Natural killer cell (primary cell): Measurements from ENCODE around the gene ITGAE. TPM values are rescaled to one million over a fixed set of nuclear protein-coding genes. Genes with fewer than 3 reads are reported as not detected.

Experiments
- ATAC-seq, 3 donors: fragments of 150-1000 bp in 2 of 3; fragments of 200-7000 bp in 1 of 3; cut with Tn5 transposase; 1 replicate in 1 of 3; 2 replicates in 2 of 3; pipeline ENCODE4 v1.10.0; 2021; ENCODE audit warnings: mild to moderate bottlenecking in 2 of 3, moderate library complexity in 2 of 3
- DNase-seq, 2 donors: peaks; one replicate each; pipeline versions ENCODE4 v3.0.0 to v3.0.0-alpha.2; 2013 to 2021; ENCODE audit warnings: mixed read lengths in 1 of 2
- H3K27ac ChIP-seq: one replicate; pipeline ENCODE4 v1.5.1; 2013; ENCODE audit warnings: mild to moderate bottlenecking, low read length
- H3K27me3 ChIP-seq: one replicate; pipeline ENCODE4 v1.6.1; 2013; ENCODE audit warnings: low read length; ENCODE audit not compliant: control insufficient read depth, insufficient read depth
- H3K36me3 ChIP-seq: one replicate; pipeline ENCODE4 v1.6.1; 2013; ENCODE audit warnings: low read length; ENCODE audit not compliant: control insufficient read depth, insufficient read depth
- H3K4me1 ChIP-seq: one replicate; pipeline ENCODE4 v1.6.1; 2013; ENCODE audit warnings: low read length; ENCODE audit not compliant: control insufficient read depth, insufficient read depth
- H3K4me3 ChIP-seq: one replicate; pipeline ENCODE4 v1.5.1; 2013; ENCODE audit warnings: low read length
- H3K9me3 ChIP-seq: one replicate; pipeline ENCODE4 v1.6.1; 2013; ENCODE audit warnings: low read length; ENCODE audit not compliant: control insufficient read depth, insufficient read depth
- H3K27ac Mint-ChIP-seq, 2 donors: one replicate each; pipeline ENCODE4 v1.8.0; 2022; ENCODE audit warnings: mild to moderate bottlenecking in 2 of 2, mixed read lengths in 2 of 2, moderate library complexity in 1 of 2
- H3K27me3 Mint-ChIP-seq, 2 donors: one replicate each; pipeline ENCODE4 v1.8.0; 2022; ENCODE audit warnings: low read depth in 2 of 2, mixed read lengths in 2 of 2
- H3K36me3 Mint-ChIP-seq: one replicate; pipeline ENCODE4 v1.8.0; 2022; ENCODE audit warnings: mixed read lengths
- H3K4me1 Mint-ChIP-seq, 2 donors: one replicate each; pipeline ENCODE4 v1.8.0; 2022; ENCODE audit warnings: mixed read lengths in 2 of 2
- H3K4me3 Mint-ChIP-seq: one replicate; pipeline ENCODE4 v1.8.0; 2022; ENCODE audit warnings: mild to moderate bottlenecking, moderate library complexity, mixed read lengths
- H3K9me3 Mint-ChIP-seq, 2 donors: one replicate each; pipeline ENCODE4 v1.8.0; 2022; ENCODE audit warnings: mixed read lengths in 2 of 2
- WGBS: methylation state at CpG from one replicate; pipeline ENCODE4 v1.1.7; 2013; ENCODE audit warnings: missing lambda C conversion rate; ENCODE audit not compliant: insufficient coverage; 5-methylcytosine and 5-hydroxymethylcytosine counted together
- intact Hi-C: fragments of 100-400 bp; cut with micrococcal nuclease; formaldehyde crosslinking; loops from one replicate; pipeline ENCODE4 v1.14.2; 2022
- total RNA-seq, 4 donors: library from RNA; stranded (reverse); fragments of 120-200 nt in 1 of 4; gene quantifications; one replicate each; pipeline versions ENCODE4 v1.2.3 to v1.2.4, GENCODE V29; 2013 to 2022
- TF ChIP-seq, protein P1 (sequence below): fragments of 200-600 bp; IDR thresholded peaks from one replicate; pipeline ENCODE4 v1.8.0; 2022; ENCODE audit warnings: antibody characterized with exemption

ITGAE gene
- total RNA-seq, 3 donors from 2014 or later (not counting 1 experiment from before 2014, with no cell fraction given) = 12.8 to 13.8 (median 13.8) TPM

DNA sequence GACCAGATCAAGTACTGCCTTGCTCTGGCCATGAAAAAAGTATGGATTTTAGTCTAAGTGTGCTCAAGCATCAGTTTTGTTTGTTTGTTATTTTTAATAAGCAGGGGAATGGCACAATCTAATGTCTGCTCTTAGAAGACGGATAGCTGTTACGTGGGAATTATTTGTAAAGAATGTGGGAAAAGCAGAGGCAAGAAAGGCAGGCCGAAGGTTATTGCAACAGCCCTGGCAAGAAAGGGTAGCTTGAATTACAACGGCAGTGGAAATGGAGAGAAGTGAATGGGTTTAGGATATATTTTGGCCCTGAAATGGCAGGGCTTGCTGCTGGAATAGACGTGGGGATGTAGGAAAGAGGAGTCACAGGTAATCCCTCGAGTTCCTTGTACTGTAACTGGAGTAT lies 78.3 kb downstream of the ITGAE start:
- H3K9me3 ChIP-seq = no peaks in the 10 kb centered on the region
- no peaks in the 10 kb centered on the region for H3K9me3 Mint-ChIP-seq
- peaks cover 18 to 31% of the 10 kb centered on the region in 2 donors for H3K4me1 Mint-ChIP-seq
- intact Hi-C loops = no loop called here
- H3K27ac ChIP-seq = no peak overlapping the region
- no peak for ATAC-seq
- H3K4me3 Mint-ChIP-seq = peak overlapping the region; percentile 88
- peaks cover 27% of the 10 kb centered on the region for H3K4me1 ChIP-seq
- no peaks in the 10 kb centered on the region for H3K27me3 Mint-ChIP-seq
- DNase-seq = no peak
- peak overlapping the region; percentile 7 to 52 for H3K27ac Mint-ChIP-seq
- TF ChIP-seq, protein P1, sequence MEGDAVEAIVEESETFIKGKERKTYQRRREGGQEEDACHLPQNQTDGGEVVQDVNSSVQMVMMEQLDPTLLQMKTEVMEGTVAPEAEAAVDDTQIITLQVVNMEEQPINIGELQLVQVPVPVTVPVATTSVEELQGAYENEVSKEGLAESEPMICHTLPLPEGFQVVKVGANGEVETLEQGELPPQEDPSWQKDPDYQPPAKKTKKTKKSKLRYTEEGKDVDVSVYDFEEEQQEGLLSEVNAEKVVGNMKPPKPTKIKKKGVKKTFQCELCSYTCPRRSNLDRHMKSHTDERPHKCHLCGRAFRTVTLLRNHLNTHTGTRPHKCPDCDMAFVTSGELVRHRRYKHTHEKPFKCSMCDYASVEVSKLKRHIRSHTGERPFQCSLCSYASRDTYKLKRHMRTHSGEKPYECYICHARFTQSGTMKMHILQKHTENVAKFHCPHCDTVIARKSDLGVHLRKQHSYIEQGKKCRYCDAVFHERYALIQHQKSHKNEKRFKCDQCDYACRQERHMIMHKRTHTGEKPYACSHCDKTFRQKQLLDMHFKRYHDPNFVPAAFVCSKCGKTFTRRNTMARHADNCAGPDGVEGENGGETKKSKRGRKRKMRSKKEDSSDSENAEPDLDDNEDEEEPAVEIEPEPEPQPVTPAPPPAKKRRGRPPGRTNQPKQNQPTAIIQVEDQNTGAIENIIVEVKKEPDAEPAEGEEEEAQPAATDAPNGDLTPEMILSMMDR = no peak
- 65% methylated on average over 6 of the region's 6 CpGs for WGBS
- peaks cover 11% of the 10 kb centered on the region for H3K36me3 Mint-ChIP-seq
- H3K36me3 ChIP-seq = peaks cover 19% of the 10 kb centered on the region
- H3K4me3 ChIP-seq = peak overlapping the region; percentile 78
- no peaks in the 10 kb centered on the region for H3K27me3 ChIP-seq

DNA sequence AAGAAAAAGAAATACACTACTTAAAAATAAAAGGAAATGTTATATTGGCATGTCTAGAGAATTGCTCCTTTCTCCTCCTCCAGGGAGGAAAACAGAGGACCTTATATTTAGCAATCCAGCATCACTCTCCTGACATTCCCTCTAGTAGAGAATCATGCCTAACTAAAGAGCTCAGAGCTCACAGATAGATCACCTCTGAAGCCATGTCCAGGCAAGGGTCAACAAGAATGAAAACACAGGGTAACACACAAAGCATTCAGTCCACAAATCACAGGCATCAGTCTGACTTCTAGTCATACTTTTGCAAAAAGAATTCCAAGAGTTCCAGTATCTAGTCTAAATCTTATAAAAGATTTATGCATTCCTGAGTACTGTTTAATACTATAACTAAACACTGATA lies 81.7 kb downstream of the ITGAE start:
- Histone ChIP-seq H3K4me1 (peaks cover 18% of the 10 kb centered on the region), H3K4me3 (no peak overlapping the region), H3K9me3 (no peaks in the 10 kb centered on the region), H3K27ac (no peak overlapping the region), H3K27me3 (no peaks in the 10 kb centered on the region), H3K36me3 (peaks cover 49% of the 10 kb centered on the region)
- peaks cover 17 to 32% of the 10 kb centered on the region in 2 donors for H3K4me1 Mint-ChIP-seq
- H3K36me3 Mint-ChIP-seq = peaks cover 30% of the 10 kb centered on the region
- H3K27me3 Mint-ChIP-seq = no peaks in the 10 kb centered on the region
- intact Hi-C loops = no loop called here
- TF ChIP-seq, protein P1 = no peak
- ATAC-seq (no peak), DNase-seq (no peak)
- no peak overlapping the region for H3K4me3 Mint-ChIP-seq
- H3K9me3 Mint-ChIP-seq = no peaks in the 10 kb centered on the region
- no peak overlapping the region for H3K27ac Mint-ChIP-seq

DNA sequence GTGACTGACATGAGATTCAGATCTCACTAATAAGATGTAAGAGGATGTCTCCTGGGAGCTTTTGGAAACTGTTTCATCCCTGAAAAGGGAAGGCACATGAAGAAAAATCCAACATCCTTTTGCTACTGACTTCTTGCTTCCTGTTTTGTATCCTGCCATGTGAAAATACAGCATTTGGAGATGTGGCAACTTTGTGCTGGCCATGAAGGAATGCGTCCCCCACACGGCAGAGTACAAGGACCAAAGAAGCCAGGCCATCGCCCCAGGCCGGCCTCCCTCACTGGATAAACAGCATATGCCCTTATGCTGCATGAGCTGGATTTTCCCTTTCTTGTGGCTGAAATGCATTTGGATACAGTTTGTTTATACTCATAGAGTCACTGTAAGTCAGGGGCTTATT lies 82.8 kb downstream of the ITGAE start:
- Histone ChIP-seq H3K27ac (no peak overlapping the region), H3K27me3 (no peaks in the 10 kb centered on the region), H3K9me3 (no peaks in the 10 kb centered on the region), H3K4me1 (peaks cover 20% of the 10 kb centered on the region), H3K4me3 (no peak overlapping the region), H3K36me3 (peaks cover 49% of the 10 kb centered on the region)
- ATAC-seq (no peak), DNase-seq (no peak)
- no peak overlapping the region for H3K4me3 Mint-ChIP-seq
- TF ChIP-seq, protein P1 = no peak
- 95% methylated on average over 4 of the region's 4 CpGs for WGBS
- H3K4me1 Mint-ChIP-seq = peaks cover 17 to 31% of the 10 kb centered on the region in 2 donors
- intact Hi-C loops = no loop called here
- no peaks in the 10 kb centered on the region for H3K27me3 Mint-ChIP-seq
- H3K9me3 Mint-ChIP-seq = no peaks in the 10 kb centered on the region
- H3K27ac Mint-ChIP-seq = no peak overlapping the region
- peaks cover 30% of the 10 kb centered on the region for H3K36me3 Mint-ChIP-seq

DNA sequence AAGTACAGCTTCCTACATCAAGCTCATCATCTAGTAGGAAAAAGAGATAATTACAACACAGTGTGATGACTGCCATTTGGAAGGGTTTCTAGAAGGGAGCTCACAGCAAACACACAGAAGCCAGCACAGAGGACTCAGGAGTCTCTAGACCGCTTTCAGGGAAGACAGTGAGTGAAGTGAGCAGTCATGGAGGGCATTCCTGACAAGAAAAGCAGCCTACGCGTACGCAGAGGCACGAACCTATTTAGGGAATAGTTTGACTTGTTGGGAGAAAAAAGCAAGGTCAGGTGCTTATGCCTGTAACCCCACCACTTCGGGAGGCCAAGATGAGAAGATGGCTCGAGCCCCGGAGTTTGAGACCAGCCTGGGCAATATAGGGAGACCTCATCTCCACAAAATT lies 85.7 kb downstream of the ITGAE start:
- Mint-ChIP-seq H3K36me3 (peaks cover 30% of the 10 kb centered on the region), H3K4me3 (no peak overlapping the region), H3K4me1 (peaks cover 31 to 32% of the 10 kb centered on the region in 2 donors), H3K27me3 (no peaks in the 10 kb centered on the region), H3K9me3 (no peaks in the 10 kb centered on the region), H3K27ac (no peak overlapping the region)
- H3K27ac ChIP-seq = no peak overlapping the region
- H3K4me1 ChIP-seq = peaks cover 33% of the 10 kb centered on the region
- no peaks in the 10 kb centered on the region for H3K27me3 ChIP-seq
- ATAC-seq (no peak), DNase-seq (no peak)
- 98% methylated on average over 6 of the region's 8 CpGs for WGBS
- intact Hi-C loops = no loop called here
- TF ChIP-seq, protein P1 = no peak
- H3K36me3 ChIP-seq = peaks cover 48% of the 10 kb centered on the region
- no peaks in the 10 kb centered on the region for H3K9me3 ChIP-seq
- H3K4me3 ChIP-seq = no peak overlapping the region
